GM13976 (cell line): ENCODE data around the gene BCAS4.

Source experiments
- DNase-seq: peaks from one replicate; pipeline ENCODE4 v3.0.0; 2012; ENCODE audit warnings: low spot score
- in situ Hi-C: fragments of 300-500 bp; cut with MboI; formaldehyde crosslinking; loops from one replicate; pipeline ENCODE4 v1.12.0; 2022; ENCODE audit warnings: low sequenced_read_pairs, mixed read lengths, inconsistent platforms; ENCODE audit not compliant: unreplicated experiment
- TF ChIP-seq, protein P1 (sequence below): IDR thresholded peaks from 2 replicates; pipeline ENCODE4 v1.5.1; 2012; ENCODE audit warnings: borderline replicate concordance, mild to moderate bottlenecking; ENCODE audit not compliant: insufficient read depth; ENCODE audit errors: extremely low read depth, missing control alignments, control extremely low read depth

Gene BCAS4

DNA sequence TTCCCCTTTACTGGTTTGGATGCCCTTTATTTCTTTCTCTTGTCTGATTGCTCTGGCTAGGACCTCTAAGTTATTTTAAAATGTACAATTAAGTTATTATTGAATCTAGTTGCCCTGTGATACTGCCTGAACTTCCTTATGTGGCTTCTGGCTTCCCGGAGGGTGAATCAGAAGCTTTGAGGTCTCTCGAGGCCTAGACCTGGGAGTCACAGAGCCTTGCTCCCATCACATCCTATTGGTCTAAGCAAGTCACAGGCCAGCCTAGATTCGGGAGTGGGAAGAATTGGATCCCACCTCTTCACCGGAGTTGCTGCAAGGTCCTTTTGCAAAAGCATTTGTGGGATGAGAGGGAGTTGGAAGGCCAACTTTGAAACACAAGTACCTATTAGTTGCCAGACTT lies 15.2 kb downstream of the BCAS4 start:
- DNase-seq: no peak
- TF ChIP-seq, protein P1, sequence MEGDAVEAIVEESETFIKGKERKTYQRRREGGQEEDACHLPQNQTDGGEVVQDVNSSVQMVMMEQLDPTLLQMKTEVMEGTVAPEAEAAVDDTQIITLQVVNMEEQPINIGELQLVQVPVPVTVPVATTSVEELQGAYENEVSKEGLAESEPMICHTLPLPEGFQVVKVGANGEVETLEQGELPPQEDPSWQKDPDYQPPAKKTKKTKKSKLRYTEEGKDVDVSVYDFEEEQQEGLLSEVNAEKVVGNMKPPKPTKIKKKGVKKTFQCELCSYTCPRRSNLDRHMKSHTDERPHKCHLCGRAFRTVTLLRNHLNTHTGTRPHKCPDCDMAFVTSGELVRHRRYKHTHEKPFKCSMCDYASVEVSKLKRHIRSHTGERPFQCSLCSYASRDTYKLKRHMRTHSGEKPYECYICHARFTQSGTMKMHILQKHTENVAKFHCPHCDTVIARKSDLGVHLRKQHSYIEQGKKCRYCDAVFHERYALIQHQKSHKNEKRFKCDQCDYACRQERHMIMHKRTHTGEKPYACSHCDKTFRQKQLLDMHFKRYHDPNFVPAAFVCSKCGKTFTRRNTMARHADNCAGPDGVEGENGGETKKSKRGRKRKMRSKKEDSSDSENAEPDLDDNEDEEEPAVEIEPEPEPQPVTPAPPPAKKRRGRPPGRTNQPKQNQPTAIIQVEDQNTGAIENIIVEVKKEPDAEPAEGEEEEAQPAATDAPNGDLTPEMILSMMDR: no peak
- in situ Hi-C loops: loop anchor here (10.0 kb wide), 1 partner anchor 125 kb away; the partner anchor contains the start of gene ADNP

DNA sequence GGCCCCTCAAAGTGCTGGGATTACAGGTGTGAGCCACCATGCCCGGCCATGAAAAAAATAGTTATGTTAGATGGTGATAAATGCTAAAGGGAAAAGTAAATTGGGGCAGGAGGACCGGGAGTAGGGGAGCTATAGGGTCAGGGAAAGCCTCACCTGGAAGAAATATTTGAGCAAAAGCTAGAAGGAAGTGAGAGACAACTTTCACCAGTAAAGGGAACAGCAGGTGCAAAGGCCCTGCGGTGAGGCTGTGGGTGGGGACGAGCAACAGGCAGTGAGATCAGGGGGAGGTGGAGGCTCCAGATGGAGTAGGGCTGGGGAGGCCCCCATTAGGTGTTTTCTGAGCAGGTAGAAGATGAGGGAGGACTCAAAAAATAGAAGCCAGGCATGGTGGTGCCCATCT lies 16.0 kb downstream of the BCAS4 start:
- in situ Hi-C loops: loop anchor here (10.0 kb wide), 1 partner anchor 124 kb away; the partner anchor contains the start of gene ADNP
- TF ChIP-seq, protein P1: no peak
- DNase-seq: peak; percentile 57

- no peak for DNase-seq
- TF ChIP-seq, protein P1: no peak
- in situ Hi-C loops: loop anchor here (10.0 kb wide), 1 partner anchor 122 kb away; the partner anchor contains the start of gene ADNP
Observed at GRCh38 chr20:50813101-50813643, 18.3 kb downstream of the BCAS4 start.

DNA sequence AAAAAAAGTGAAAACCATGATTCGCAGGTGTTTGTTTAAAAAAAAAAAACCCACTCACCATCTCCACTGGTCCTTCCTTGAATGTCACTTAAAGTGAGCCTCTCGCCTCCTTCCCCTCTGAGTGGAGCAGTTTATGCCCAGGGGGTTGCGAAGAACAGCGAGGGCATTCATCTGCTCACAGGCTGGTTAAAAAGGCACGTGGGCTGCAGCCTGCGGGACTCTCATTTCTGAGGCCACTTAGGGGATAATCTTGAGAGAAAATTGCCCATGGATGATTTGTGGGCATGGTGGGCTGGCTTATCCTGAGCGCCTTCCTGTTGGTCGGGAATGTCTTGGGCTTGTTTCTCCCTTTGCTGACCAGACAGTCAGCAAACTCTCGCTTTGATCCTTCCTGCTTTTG lies 18.9 kb downstream of the BCAS4 start:
- no peak for DNase-seq
- TF ChIP-seq, protein P1: no peak
- in situ Hi-C loops: loop anchor here (10.0 kb wide), 1 partner anchor 121 kb away; the partner anchor contains the start of gene ADNP

- DNase-seq: no peak
- in situ Hi-C loops: loop anchor here (10.0 kb wide), 1 partner anchor 120 kb away; the partner anchor contains the start of gene ADNP
- TF ChIP-seq, protein P1: no peak
Observed at GRCh38 chr20:50814438-50815161, 19.7 kb downstream of the BCAS4 start.

DNA sequence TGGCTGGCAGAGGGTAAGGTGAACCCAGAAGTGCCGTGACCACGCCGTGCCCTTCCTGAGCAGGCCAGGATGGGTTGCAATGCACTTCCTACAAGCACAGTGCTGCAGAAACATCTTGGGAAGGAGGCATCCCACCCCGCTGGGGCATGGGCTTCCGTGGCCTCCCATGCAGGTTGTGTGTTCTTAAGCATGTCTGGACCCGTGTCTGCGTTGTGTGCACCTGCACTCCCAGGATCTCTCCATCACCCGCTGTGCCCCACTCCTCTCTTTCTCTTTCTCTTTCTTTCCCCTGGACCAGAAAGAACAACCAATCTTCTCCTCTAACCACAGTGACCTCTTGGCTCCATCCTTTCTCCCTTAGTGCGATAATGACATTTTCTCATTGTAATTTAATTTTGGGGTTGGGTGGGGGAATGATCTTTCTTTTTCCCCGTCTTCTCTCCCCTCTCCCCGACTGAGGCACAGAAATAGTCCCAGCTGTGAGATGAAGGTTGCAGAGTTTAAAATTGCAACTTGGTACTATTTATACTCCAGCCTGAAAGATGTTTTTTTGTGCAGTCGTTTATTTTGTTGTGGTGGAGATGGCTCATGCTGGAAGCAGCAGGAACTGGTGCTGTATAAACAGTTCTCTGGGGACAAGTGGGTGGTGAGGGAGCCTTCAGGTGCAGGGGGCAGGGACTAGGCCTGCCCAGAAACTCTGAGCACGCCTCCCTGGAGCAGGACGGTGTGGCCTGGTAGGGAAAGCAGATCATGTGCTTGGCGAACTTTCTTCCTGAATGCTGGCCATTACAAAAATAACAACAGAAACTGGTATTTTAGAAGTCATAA lies 20.5 kb downstream of the BCAS4 start:
- no peak for DNase-seq

More for the DNA sequence above, 20.5 kb downstream of the BCAS4 start:
- in situ Hi-C loops: loop anchor here (10.0 kb wide), 1 partner anchor 119 kb away; the partner anchor contains the start of gene ADNP
- TF ChIP-seq, protein P1: no peak
